C4-2B (cell line): ENCODE results near the gene CRIP2.
A peak's percentile ranks its signal among the peaks of the same experiment; 100 is the strongest.

Source experiments
- ZFX ChIP-seq: fragments of 450-650 bp; IDR thresholded peaks from 2 replicates; pipeline ENCODE4 v1.6.1; 2017
- TF ChIP-seq, protein P1 (sequence below): fragments of 450-650 bp; conservative IDR thresholded peaks from 2 replicates; pipeline ENCODE4 v1.5.1; 2017; ENCODE audit warnings: mild to moderate bottlenecking

DNA sequence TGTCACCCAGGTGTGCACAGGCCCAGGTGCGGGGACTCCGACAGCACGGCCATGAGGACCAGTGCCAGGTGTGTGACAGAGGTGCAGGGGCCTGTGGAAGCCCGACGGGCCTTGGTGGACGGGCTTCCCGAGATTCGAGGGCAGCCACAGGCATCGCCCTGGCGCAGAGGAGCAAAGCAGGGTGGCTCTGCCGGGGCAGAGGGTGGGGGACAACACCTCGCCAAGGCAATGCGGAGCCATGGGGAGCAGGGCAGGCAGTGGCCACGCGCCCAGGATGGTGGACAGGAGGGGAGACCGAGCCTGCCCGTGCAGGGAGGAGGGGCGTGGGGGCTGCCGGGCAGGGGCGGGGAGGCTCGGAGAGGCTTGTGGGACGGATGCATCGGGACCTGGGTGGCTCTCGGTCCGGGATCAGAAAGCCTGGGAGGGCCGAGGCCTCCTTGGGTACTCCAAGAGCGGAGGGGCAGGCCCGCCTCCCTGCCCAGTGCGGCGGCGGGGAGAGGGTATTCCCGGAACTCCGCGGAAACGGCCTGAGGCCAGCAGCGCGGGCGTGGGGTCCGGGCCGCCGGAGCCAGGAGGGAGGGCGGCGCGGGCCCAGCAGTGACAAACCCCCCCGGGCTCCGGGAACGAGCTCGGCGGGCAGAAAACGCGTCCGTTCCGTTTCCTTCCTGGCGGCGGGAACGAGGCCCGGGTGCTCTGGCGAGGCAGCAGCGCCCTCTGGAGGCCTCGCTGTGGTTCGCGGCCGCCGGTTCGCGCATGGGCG lies 53.4 kb downstream of the CRIP2 start:
- TF ChIP-seq, protein P1, sequence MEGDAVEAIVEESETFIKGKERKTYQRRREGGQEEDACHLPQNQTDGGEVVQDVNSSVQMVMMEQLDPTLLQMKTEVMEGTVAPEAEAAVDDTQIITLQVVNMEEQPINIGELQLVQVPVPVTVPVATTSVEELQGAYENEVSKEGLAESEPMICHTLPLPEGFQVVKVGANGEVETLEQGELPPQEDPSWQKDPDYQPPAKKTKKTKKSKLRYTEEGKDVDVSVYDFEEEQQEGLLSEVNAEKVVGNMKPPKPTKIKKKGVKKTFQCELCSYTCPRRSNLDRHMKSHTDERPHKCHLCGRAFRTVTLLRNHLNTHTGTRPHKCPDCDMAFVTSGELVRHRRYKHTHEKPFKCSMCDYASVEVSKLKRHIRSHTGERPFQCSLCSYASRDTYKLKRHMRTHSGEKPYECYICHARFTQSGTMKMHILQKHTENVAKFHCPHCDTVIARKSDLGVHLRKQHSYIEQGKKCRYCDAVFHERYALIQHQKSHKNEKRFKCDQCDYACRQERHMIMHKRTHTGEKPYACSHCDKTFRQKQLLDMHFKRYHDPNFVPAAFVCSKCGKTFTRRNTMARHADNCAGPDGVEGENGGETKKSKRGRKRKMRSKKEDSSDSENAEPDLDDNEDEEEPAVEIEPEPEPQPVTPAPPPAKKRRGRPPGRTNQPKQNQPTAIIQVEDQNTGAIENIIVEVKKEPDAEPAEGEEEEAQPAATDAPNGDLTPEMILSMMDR = peak; percentile 94
- peak; percentile 55; the same call in 1 of the 2 replicates for TF ChIP-seq ZFX
